Body of pancreas (tissue), 4 donors: ENCODE results near the gene PAGR1. TPM values are rescaled to one million over a fixed set of nuclear protein-coding genes. Genes with fewer than 3 reads are reported as not detected.
A peak's percentile ranks its signal among the peaks of the same experiment; 100 is the strongest.
"Not testable (repeated sequence)": the region's sequence is repeated elsewhere in the genome, so short reads cannot be mapped to it uniquely, and the experiment has no call there.

ENCODE experiments used
- ATAC-seq: fragments of 150-250 bp; one replicate; pipeline ENCODE4 v1.9.1; 2016
- DNase-seq, 4 donors: peaks; one replicate each; pipeline ENCODE4 v3.0.0-alpha.2; 2019
- H3K27ac ChIP-seq, 4 donors: fragments of 200-600 bp; sonication (generic); 1 replicate in 3 of 4; 2 replicates in 1 of 4; pipeline versions ENCODE4 v1.5.1 to v1.6.1; 2016 to 2019; ENCODE audit warnings: mild to moderate bottlenecking in 1 of 4, mixed read lengths in 1 of 4, moderate library complexity in 1 of 4
- H3K27me3 ChIP-seq, 2 donors: fragments of 200-600 bp; sonication (generic); one replicate each; pipeline ENCODE4 v1.6.0; 2016; ENCODE audit warnings: mild to moderate bottlenecking in 1 of 2
- H3K36me3 ChIP-seq, 2 donors: fragments of 200-600 bp; sonication (generic); replicated peaks in 1 of 2; 2 replicates each; pipeline ENCODE4 v1.5.1; 2016; ENCODE audit warnings: low read depth in 2 of 2; ENCODE audit not compliant: insufficient read depth in 1 of 2
- H3K4me1 ChIP-seq: fragments of 200-600 bp; sonication (generic); one replicate; pipeline ENCODE4 v1.6.0; 2016
- H3K4me3 ChIP-seq, 2 donors: fragments of 200-600 bp; sonication (generic); 1 replicate in 1 of 2; 2 replicates in 1 of 2; pipeline ENCODE4 v1.5.1; 2016 to 2019
- H3K9me3 ChIP-seq, 3 donors: fragments of 200-600 bp; sonication (generic); 1 replicate in 2 of 3; 2 replicates in 1 of 3; pipeline ENCODE4 v1.5.1; 2016
- POLR2A ChIP-seq, 3 donors: fragments of 450-650 bp; IDR thresholded peaks; one replicate each; pipeline ENCODE4 v1.6.1; 2016; ENCODE audit warnings: antibody characterized with exemption in 3 of 3, mild to moderate bottlenecking in 2 of 3
- WGBS, 2 donors: methylation state at CpG; one replicate each; pipeline ENCODE4 v1.1.5; 2017; 5-methylcytosine and 5-hydroxymethylcytosine counted together
- intact Hi-C: fragments of 100-400 bp; cut with DNase I; formaldehyde crosslinking; loops from one replicate; pipeline ENCODE4 v1.15.1; 2023
- total RNA-seq, 2 donors: library from RNA; depleted of rRNA; stranded (reverse); fragments of >200 nt; gene quantifications; one replicate each; pipeline ENCODE4 v1.1.0, GENCODE V29; 2016
- TF ChIP-seq, protein P1 (sequence below), 7 experiments: fragments of 450-650 bp in 4 of 7; fragments of 200-600 bp in 3 of 7; sonication (generic) in 3 of 7; IDR thresholded peaks; one replicate each; pipeline ENCODE4 v1.5.1; 2016 to 2019; ENCODE audit warnings: antibody characterized with exemption in 7 of 7

The PAGR1 gene
- total RNA-seq, 2 donors from 2014 or later, result 27.5 to 63.9 TPM

GRCh38 chr16:29770250-29770929 lies 45.6 kb upstream of the PAGR1 start:
- no peak overlapping the region for H3K27ac ChIP-seq
- intact Hi-C loops, result no loop called here
- peaks cover 10% of the 10 kb centered on the region for H3K4me1 ChIP-seq
- H3K9me3 ChIP-seq, result no peaks in the 10 kb centered on the region
- no peaks in the 10 kb centered on the region for H3K27me3 ChIP-seq
- DNase-seq (no peak), ATAC-seq (no peak)
- WGBS, 2 donors, result 81 to 83% methylated on average over 7 of the region's 7 CpGs
- H3K36me3 ChIP-seq, result no peaks in the 10 kb centered on the region
- no peak overlapping the region for H3K4me3 ChIP-seq
- TF ChIP-seq, protein P1, sequence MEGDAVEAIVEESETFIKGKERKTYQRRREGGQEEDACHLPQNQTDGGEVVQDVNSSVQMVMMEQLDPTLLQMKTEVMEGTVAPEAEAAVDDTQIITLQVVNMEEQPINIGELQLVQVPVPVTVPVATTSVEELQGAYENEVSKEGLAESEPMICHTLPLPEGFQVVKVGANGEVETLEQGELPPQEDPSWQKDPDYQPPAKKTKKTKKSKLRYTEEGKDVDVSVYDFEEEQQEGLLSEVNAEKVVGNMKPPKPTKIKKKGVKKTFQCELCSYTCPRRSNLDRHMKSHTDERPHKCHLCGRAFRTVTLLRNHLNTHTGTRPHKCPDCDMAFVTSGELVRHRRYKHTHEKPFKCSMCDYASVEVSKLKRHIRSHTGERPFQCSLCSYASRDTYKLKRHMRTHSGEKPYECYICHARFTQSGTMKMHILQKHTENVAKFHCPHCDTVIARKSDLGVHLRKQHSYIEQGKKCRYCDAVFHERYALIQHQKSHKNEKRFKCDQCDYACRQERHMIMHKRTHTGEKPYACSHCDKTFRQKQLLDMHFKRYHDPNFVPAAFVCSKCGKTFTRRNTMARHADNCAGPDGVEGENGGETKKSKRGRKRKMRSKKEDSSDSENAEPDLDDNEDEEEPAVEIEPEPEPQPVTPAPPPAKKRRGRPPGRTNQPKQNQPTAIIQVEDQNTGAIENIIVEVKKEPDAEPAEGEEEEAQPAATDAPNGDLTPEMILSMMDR (IDR thresholded peaks at IDR 0.05), result no peak
- TF ChIP-seq POLR2A (IDR thresholded peaks at IDR 0.05), result no peak

DNA sequence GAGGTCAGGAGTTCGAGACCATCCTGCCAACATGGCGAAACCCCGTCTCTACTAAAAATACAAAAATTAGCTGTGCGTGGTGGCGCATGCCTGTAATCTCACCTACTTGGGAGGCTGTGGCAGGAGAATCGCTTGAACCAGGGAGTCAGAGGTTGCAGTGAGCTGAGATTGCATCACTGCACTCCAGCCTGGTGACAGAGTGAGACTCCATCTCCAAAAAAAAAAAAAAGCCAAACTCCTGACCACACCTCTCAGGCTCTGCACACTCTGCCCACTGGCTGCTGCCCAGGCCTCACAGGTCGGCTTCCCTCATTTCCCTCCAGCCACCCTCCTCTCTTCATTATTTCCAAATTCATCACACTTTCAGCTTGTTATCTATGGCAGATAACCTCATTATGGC lies 43.6 kb upstream of the PAGR1 start:
- H3K27me3 ChIP-seq, H3K4me1 ChIP-seq, H3K36me3 ChIP-seq, H3K4me3 ChIP-seq, H3K27ac ChIP-seq, ATAC-seq, H3K9me3 ChIP-seq, intact Hi-C loops: not testable (repeated sequence)
- 80 to 82% methylated on average over 4 to 7 of the region's 7 CpGs for WGBS, 2 donors
- DNase-seq, result peak in 1 of 4 donors; percentile 10

GRCh38 chr16:29774730-29775129 lies 41.2 kb upstream of the PAGR1 start:
- ATAC-seq (no peak), DNase-seq (no peak)
- H3K27ac ChIP-seq, result no peak overlapping the region
- no peaks in the 10 kb centered on the region for H3K27me3 ChIP-seq
- intact Hi-C loops, result no loop called here
- TF ChIP-seq, protein P1 (IDR thresholded peaks at IDR 0.05), result no peak
- no peak for TF ChIP-seq POLR2A (IDR thresholded peaks at IDR 0.05)
- H3K9me3 ChIP-seq, result no peaks in the 10 kb centered on the region
- no peaks in the 10 kb centered on the region for H3K36me3 ChIP-seq
- no peak overlapping the region for H3K4me3 ChIP-seq
- 80 to 84% methylated on average over 5 of the region's 5 CpGs for WGBS, 2 donors
- H3K4me1 ChIP-seq, result peaks cover 27% of the 10 kb centered on the region

DNA sequence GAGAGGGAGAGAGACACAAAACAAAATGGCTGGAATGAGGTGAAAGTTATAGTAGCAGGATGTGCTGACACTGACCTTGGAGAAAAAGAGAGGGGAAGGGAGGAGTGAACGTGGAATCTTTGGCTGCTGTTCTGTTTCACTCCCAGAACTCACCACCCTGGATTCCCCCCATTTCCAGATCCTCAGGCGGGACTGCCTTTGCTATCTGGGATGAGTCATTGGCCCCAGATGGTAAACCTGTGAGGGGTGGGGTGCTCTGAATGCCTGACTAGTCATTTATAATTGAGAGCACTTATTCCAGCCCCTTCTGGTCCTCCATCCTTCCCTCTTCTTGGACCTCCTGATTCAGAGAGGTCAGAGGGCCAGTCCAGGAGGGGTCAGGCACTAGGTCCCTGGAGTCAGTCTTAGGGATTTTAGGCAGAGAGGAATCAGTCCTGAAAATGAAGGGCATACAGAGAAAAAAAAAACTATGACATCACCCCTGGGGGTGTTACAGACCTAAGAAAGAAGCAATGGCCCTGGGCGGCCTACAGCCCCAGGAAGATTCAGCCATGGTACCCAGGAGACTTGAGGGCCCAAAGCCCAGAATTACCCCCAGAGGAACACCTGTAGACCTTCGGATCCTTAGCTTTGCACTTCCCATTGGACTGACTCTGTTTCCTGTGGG lies 40.1 kb upstream of the PAGR1 start:
- Histone ChIP-seq H3K4me3 (no peak overlapping the region), H3K27ac (no peak overlapping the region), H3K9me3 (no peaks in the 10 kb centered on the region), H3K4me1 (peaks cover 27% of the 10 kb centered on the region), H3K27me3 (no peaks in the 10 kb centered on the region), H3K36me3 (no peaks in the 10 kb centered on the region)
- intact Hi-C loops, result no loop called here
- no peak for DNase-seq
- WGBS, 2 donors, result 60 to 76% methylated on average over 4 of the region's 4 CpGs
- TF ChIP-seq, protein P1 (IDR thresholded peaks at IDR 0.05), result no peak
- TF ChIP-seq POLR2A (IDR thresholded peaks at IDR 0.05), result no peak
- no peak for ATAC-seq

- DNase-seq (peak; percentile 30 to 57 (median 54)), ATAC-seq (peak; percentile 88)
- intact Hi-C loops, result no loop called here
- H3K27me3 ChIP-seq, result no peaks in the 10 kb centered on the region
- TF ChIP-seq POLR2A (IDR thresholded peaks at IDR 0.05), result no peak
- TF ChIP-seq, protein P1 (IDR thresholded peaks at IDR 0.05), result no peak
- H3K9me3 ChIP-seq, result no peaks in the 10 kb centered on the region
- H3K36me3 ChIP-seq, result no peaks in the 10 kb centered on the region
- WGBS, 2 donors, result 65 to 80% methylated on average over 9 to 10 of the region's 10 CpGs
- peak within 1 kb of the TSS in 1 of 4 donors; percentile 37 for H3K27ac ChIP-seq
- peaks cover 27% of the 10 kb centered on the region for H3K4me1 ChIP-seq
- H3K4me3 ChIP-seq, result no peak within 1 kb of the TSS
These were observed 38.2 kb upstream of the PAGR1 start, which contains the start of gene ZG16 for GRCh38 chr16:29777576-29778350. Gene ZG16 (plus strand): TSS chr16:29778256. CDS start chr16:29779267, 1,011 bp downstream.
